ENCODE results near the gene SLCO4A1.

DNA sequence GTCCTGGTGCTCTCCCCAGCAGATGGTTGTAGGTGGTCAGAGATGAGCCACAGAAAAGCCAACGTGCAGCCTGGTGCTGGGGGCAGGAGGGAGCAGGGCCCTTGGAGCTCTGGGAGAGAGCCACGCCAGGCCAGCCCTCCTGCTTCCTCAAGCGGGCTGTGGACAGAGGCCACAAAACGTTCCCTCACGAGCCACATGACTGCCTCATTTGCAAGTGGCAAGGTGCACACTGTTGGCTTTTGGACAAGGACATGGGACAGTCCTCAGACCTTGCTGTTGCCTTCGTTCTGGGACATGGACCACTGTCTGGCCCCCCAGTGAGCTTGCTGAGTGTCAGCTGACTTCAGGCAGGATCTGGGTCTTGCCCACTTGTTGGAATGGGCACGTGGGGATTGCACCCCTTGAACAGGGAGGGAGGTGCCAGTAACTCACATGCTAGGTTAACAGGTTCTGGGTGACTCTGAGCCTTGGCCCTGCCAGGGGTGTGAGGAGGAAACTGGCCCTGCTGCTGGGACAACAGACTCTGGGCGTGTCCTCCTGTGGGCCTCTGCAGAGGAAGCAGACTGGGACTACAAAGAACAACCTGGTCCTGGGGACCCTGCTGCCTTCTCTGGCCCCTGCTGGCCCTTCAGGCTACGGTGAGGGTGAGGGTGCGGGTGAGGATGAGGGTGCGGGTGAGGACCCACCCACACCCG is 2.6 kb downstream of the SLCO4A1 start:
- TF ChIP-seq, protein P1, sequence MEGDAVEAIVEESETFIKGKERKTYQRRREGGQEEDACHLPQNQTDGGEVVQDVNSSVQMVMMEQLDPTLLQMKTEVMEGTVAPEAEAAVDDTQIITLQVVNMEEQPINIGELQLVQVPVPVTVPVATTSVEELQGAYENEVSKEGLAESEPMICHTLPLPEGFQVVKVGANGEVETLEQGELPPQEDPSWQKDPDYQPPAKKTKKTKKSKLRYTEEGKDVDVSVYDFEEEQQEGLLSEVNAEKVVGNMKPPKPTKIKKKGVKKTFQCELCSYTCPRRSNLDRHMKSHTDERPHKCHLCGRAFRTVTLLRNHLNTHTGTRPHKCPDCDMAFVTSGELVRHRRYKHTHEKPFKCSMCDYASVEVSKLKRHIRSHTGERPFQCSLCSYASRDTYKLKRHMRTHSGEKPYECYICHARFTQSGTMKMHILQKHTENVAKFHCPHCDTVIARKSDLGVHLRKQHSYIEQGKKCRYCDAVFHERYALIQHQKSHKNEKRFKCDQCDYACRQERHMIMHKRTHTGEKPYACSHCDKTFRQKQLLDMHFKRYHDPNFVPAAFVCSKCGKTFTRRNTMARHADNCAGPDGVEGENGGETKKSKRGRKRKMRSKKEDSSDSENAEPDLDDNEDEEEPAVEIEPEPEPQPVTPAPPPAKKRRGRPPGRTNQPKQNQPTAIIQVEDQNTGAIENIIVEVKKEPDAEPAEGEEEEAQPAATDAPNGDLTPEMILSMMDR (IDR thresholded peaks at IDR 0.05): no peak
- TF ChIP-seq POLR2A (IDR thresholded peaks at IDR 0.05): no peak
